ENCODE results near the gene TAC3. TPM values are rescaled to one million over a fixed set of nuclear protein-coding genes. Genes with fewer than 3 reads are reported as not detected.

Gene TAC3
- total and polyA plus RNA-seq, 2 of the 4 experiments (the other 2 are of a cell fraction), result 0.94 TPM; not detected in 1

DNA sequence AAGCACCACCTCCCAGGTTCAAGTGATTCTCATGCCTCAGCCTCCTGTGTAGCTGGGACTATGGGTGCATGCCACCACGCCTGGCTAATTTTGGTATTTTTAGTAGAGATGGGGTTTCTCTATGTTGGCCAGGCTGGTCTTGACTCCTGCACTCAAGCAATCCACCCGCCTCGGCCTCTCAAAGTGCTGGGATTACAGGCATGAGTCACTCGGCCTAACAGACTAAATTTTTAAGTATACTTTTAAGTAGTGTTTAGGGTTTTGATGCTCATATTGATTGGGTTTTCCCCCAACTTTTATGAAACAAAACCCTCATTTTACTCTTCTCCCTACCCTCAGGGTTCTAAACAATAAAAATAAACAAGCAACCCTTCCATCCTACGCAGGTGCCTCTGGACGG, 28.1 kb upstream of the TAC3 start:
- Histone ChIP-seq H2AK9ac (replicated peaks; ENCODE audit: low read depth, low read length, poor library complexity) (no peak overlapping the region), H3K9ac (ENCODE audit: low read depth, low read length) (no peak overlapping the region), H3K4me2 (ENCODE audit: low read depth, low read length) (no peak overlapping the region), H3K4me3 (ENCODE audit: insufficient read depth, low read depth, low read length) (no peak overlapping the region), H2BK120ac (ENCODE audit: low read depth, low read length) (no peak overlapping the region), H3K79me1 (ENCODE audit: low read depth in 1 of 2, low read length in 2 of 2) (no peaks in the 10 kb centered on the region), H3K36me3 (ENCODE audit: control insufficient read depth, insufficient read depth, low read length) (no peaks in the 10 kb centered on the region), H4K8ac (ENCODE audit: low read depth in 2 of 2, low read length in 2 of 2) (no peak overlapping the region), H2AK5ac (ENCODE audit: low read depth, low read length) (no peak overlapping the region), H3K56ac (ENCODE audit: extremely low read depth, insufficient read depth, low read length) (no peak overlapping the region), H3K27me3 (ENCODE audit: control insufficient read depth, insufficient read depth, low read length) (peaks cover 40% of the 10 kb centered on the region), H2BK15ac (ENCODE audit: low read depth, low read length) (no peak overlapping the region), H3K27ac (ENCODE audit: insufficient read depth, low read length) (no peak overlapping the region), H2BK5ac (ENCODE audit: low read depth, low read length, poor library complexity, severe bottlenecking) (no peak overlapping the region), H2BK20ac (ENCODE audit: low read depth, low read length) (no peak overlapping the region), H3K23ac (ENCODE audit: low read depth, low read length) (no peak overlapping the region), H4K91ac (ENCODE audit: insufficient read depth, low read depth, low read length) (no peak overlapping the region), H3K9me3 (ENCODE audit: control insufficient read depth, insufficient read depth, low read length) (no peaks in the 10 kb centered on the region), H3K4me1 (ENCODE audit: control insufficient read depth, insufficient read depth, low read length) (peaks cover 3% of the 10 kb centered on the region; the same call in 1 of the 2 replicates), H3K18ac (ENCODE audit: low read depth, low read length) (no peak overlapping the region), H2AFZ (replicated peaks; ENCODE audit: low read length, poor library complexity) (no peak overlapping the region), H4K20me1 (ENCODE audit: insufficient read depth, low read length) (peaks cover 10% of the 10 kb centered on the region; the same call in 1 of the 2 replicates), H3K9me1 (ENCODE audit: insufficient read depth, low read length) (no peaks in the 10 kb centered on the region; the same call in 1 of the 2 replicates), H4K5ac (ENCODE audit: low read depth, low read length) (no peak overlapping the region), H3K4ac (ENCODE audit: low read depth, low read length) (no peak overlapping the region), H3K14ac (replicated peaks; ENCODE audit: low read depth, low read length) (no peak overlapping the region)
- BruUV-seq (replicated peaks), result no TSS peak
- intact Hi-C loops (cut with micrococcal nuclease), result no loop called here
- CTCF ChIA-PET, result no interaction called here
- peak; percentile 24 for DNase-seq
- TF ChIP-seq CHD1 (IDR thresholded peaks at IDR 0.05; ENCODE audit: low read depth, low read length) (no peak), MAFK (IDR thresholded peaks at IDR 0.05; ENCODE audit: low read depth, low read length) (no peak), RCOR1 (IDR thresholded peaks at IDR 0.05; ENCODE audit: insufficient replicate concordance, low read length) (no peak), RFX5 (IDR thresholded peaks at IDR 0.05; ENCODE audit: low read depth, low read length) (no peak), ELK1 (IDR thresholded peaks at IDR 0.05; ENCODE audit: borderline replicate concordance, low read depth, low read length) (no peak), CEBPB (IDR thresholded peaks at IDR 0.05; ENCODE audit: low read depth, low read length) (no peak), CTCF (conservative IDR thresholded peaks at IDR 0.05; ENCODE audit: low read depth, low read length) (no peak), POLR2A (IDR thresholded peaks at IDR 0.05; ENCODE audit: low read depth, low read length) (no peak)
- peak; percentile 57; the same call in 1 of the 2 replicates for ATAC-seq (ENCODE audit: low read depth)
- POLR2A ChIA-PET (ENCODE audit: unreplicated experiment), result interaction anchor here (0.6 kb wide), 1 partner anchor 279 kb away, joined by 8 read pairs; no protein-coding TSS in a partner anchor
- no CpG with 5 or more reads among the region's 6 CpGs for WGBS, 2 experiments (ENCODE audit: extremely low coverage in 2 of 2, insufficient read length in 1 of 2)
- in situ Hi-C loops (cut with MboI; ENCODE audit: low sequenced_read_pairs), result no loop called here
- dilution Hi-C loops (cut with HindIII; ENCODE audit: low sequenced_read_pairs, unreplicated experiment), result no loop called here
